Pulmonary artery endothelial cell (primary cell): Measurements from ENCODE around the gene CDK5RAP3. TPM values are rescaled to one million over a fixed set of nuclear protein-coding genes. Genes with fewer than 3 reads are reported as not detected.

ENCODE experiments used
- DNase-seq: peaks from one replicate; pipeline ENCODE4 v3.0.0-alpha.2; 2011; ENCODE audit warnings: low read depth, low spot score
- total RNA-seq: library from RNA; depleted of rRNA; stranded (reverse); fragments of >200 nt; gene quantifications from 2 replicates; pipeline ENCODE4 v1.2.3, GENCODE V29; 2014

Gene CDK5RAP3
- total RNA-seq, 1 donor from 2014 or later, result 68.2 TPM

- DNase-seq, result no peak
Measured at GRCh38 chr17:48023400-48024148, 52.7 kb downstream of the CDK5RAP3 start.

GRCh38 chr17:48024149-48025039, 53.5 kb downstream of the CDK5RAP3 start:
- DNase-seq, result no peak

GRCh38 chr17:48025040-48025903, 54.4 kb downstream of the CDK5RAP3 start:
- peak; percentile 82 for DNase-seq

GRCh38 chr17:48025904-48026501, 55.1 kb downstream of the CDK5RAP3 start:
- no peak for DNase-seq

GRCh38 chr17:48026502-48027321, 55.8 kb downstream of the CDK5RAP3 start:
- DNase-seq, result peak; percentile 54

GRCh38 chr17:48027322-48027981, 56.5 kb downstream of the CDK5RAP3 start:
- no peak for DNase-seq

- no peak for DNase-seq
Measured at GRCh38 chr17:48028736-48029135, 57.8 kb downstream of the CDK5RAP3 start.

GRCh38 chr17:48030531-48030930, 59.6 kb downstream of the CDK5RAP3 start:
- no peak for DNase-seq

Other genes with a start within 250 kb of the CDK5RAP3 start
- gene TBX21, start 237.9 kb upstream of the CDK5RAP3 start, total RNA-seq, result not detected in 2 replicates
- gene OSBPL7, start 149.3 kb upstream of the CDK5RAP3 start, total RNA-seq, result 9.0 and 13.2 TPM in 2 replicates
- 23.9 and 29.6 TPM in 2 replicates for gene MRPL10, start 139.6 kb upstream of the CDK5RAP3 start, total RNA-seq
- gene LRRC46, start 139.4 kb upstream of the CDK5RAP3 start, total RNA-seq, result not detected in 2 replicates
- 28.8 and 46.4 TPM in 2 replicates for gene SCRN2, start 129.8 kb upstream of the CDK5RAP3 start, total RNA-seq
- gene SP6, start 120.0 kb upstream of the CDK5RAP3 start, total RNA-seq, result 0.92 and 1.3 TPM in 2 replicates
- gene SP2, start 74.9 kb upstream of the CDK5RAP3 start, total RNA-seq, result 1.3 and 1.4 TPM in 2 replicates
- gene PNPO, start 29.5 kb upstream of the CDK5RAP3 start, total RNA-seq, result 21.1 and 35.4 TPM in 2 replicates
- not detected in 2 replicates for gene PRR15L, start 13.2 kb upstream of the CDK5RAP3 start, total RNA-seq
- 6.3 and 7.4 TPM in 2 replicates for gene COPZ2, start 66.7 kb downstream of the CDK5RAP3 start, total RNA-seq
- gene NFE2L1, start 77.2 kb downstream of the CDK5RAP3 start, total RNA-seq, result 105 and 121 TPM in 2 replicates
- 57.9 and 74.0 TPM in 2 replicates for gene CBX1, start 130.4 kb downstream of the CDK5RAP3 start, total RNA-seq
- 15.2 and 15.7 TPM in 2 replicates for gene SNX11, start 136.7 kb downstream of the CDK5RAP3 start, total RNA-seq